Measurements from ENCODE around the gene PRKD1.

- TF ChIP-seq ZNF274 (IDR thresholded peaks at IDR 0.05; ENCODE audit: low read depth, low read length) (no peak), YY1 (IDR thresholded peaks at IDR 0.05; ENCODE audit: insufficient read depth, insufficient read length) (no peak), SUZ12 (IDR thresholded peaks at IDR 0.05; ENCODE audit: extremely low read depth, insufficient read depth, insufficient read length) (no peak)
Measured at GRCh38 chr14:29553427-29553826, 374.2 kb downstream of the PRKD1 start.
